HEK293 (cell line): ENCODE measurements around the gene RAVER2.

Experiments
- AEBP2 ChIP-seq: fragments of 450-650 bp; formaldehyde crosslinking; IDR thresholded peaks from 2 replicates; pipeline ENCODE4 v1.5.1; 2016; ENCODE audit warnings: missing biosample characterization, missing genetic modification characterization, borderline replicate concordance
- BCL11B ChIP-seq: fragments of 450-650 bp; formaldehyde crosslinking; IDR thresholded peaks from 2 replicates; pipeline ENCODE4 v1.5.1; 2016; ENCODE audit warnings: low read depth, missing biosample characterization, missing genetic modification characterization
- GLI2 ChIP-seq: fragments of 450-650 bp; formaldehyde crosslinking; IDR thresholded peaks from 2 replicates; pipeline ENCODE4; 2017; ENCODE audit warnings: missing biosample characterization, missing genetic modification characterization, low read depth, borderline replicate concordance
- KLF9 ChIP-seq: fragments of 450-650 bp; formaldehyde crosslinking; IDR thresholded peaks from 2 replicates; pipeline ENCODE4 v1.5.1; 2016; ENCODE audit warnings: missing biosample characterization, missing genetic modification characterization, low read depth
- OSR2 ChIP-seq: fragments of 450-650 bp; formaldehyde crosslinking; IDR thresholded peaks from 2 replicates; pipeline ENCODE4 v1.5.1; 2016; ENCODE audit warnings: missing biosample characterization, missing genetic modification characterization
- PRDM4 ChIP-seq: fragments of 450-650 bp; formaldehyde crosslinking; IDR thresholded peaks from 2 replicates; pipeline ENCODE4 v1.5.1; 2017; ENCODE audit warnings: missing biosample characterization, missing genetic modification characterization
- SALL2 ChIP-seq: fragments of 450-650 bp; formaldehyde crosslinking; IDR thresholded peaks from 2 replicates; pipeline ENCODE4 v1.5.0; 2017; ENCODE audit warnings: missing biosample characterization, mild to moderate bottlenecking, missing genetic modification characterization, borderline replicate concordance
- TCF7L2 ChIP-seq: IDR thresholded peaks from 2 replicates; pipeline ENCODE4 v1.6.1; 2011; ENCODE audit warnings: low read depth, mild to moderate bottlenecking, inconsistent platforms, low read length, moderate library complexity, borderline replicate concordance
- ZBTB21 ChIP-seq: fragments of 450-650 bp; formaldehyde crosslinking; IDR thresholded peaks from 2 replicates; pipeline ENCODE4 v1.5.1; 2017; ENCODE audit warnings: missing biosample characterization, missing genetic modification characterization
- ZBTB49 ChIP-seq: fragments of 450-650 bp; formaldehyde crosslinking; IDR thresholded peaks from 2 replicates; pipeline ENCODE4 v1.5.1; 2016; ENCODE audit warnings: missing biosample characterization, missing genetic modification characterization, low read depth
- ZBTB6 ChIP-seq: fragments of 450-650 bp; formaldehyde crosslinking; IDR thresholded peaks from 2 replicates; pipeline ENCODE4 v1.5.1; 2017; ENCODE audit warnings: missing biosample characterization, missing genetic modification characterization
- ZFP37 ChIP-seq: fragments of 450-650 bp; formaldehyde crosslinking; IDR thresholded peaks from 2 replicates; pipeline ENCODE4 v1.5.1; 2016; ENCODE audit warnings: missing biosample characterization, missing genetic modification characterization
- ZNF23 ChIP-seq: fragments of 450-650 bp; formaldehyde crosslinking; IDR thresholded peaks from 2 replicates; pipeline ENCODE4 v1.5.1; 2016; ENCODE audit warnings: missing biosample characterization, missing genetic modification characterization, borderline replicate concordance
- ZNF292 ChIP-seq: fragments of 450-650 bp; formaldehyde crosslinking; IDR thresholded peaks from 2 replicates; pipeline ENCODE4 v1.5.1; 2016; ENCODE audit warnings: low read depth, missing biosample characterization, missing genetic modification characterization, borderline replicate concordance
- ZNF302 ChIP-seq: fragments of 450-650 bp; formaldehyde crosslinking; IDR thresholded peaks from 2 replicates; pipeline ENCODE4 v1.5.1; 2016; ENCODE audit warnings: missing biosample characterization, missing genetic modification characterization, low read depth
- ZNF366 ChIP-seq: fragments of 450-650 bp; formaldehyde crosslinking; conservative IDR thresholded peaks from 2 replicates; pipeline ENCODE4 v1.5.1; 2016; ENCODE audit warnings: missing biosample characterization, missing genetic modification characterization
- ZNF394 ChIP-seq: fragments of 450-650 bp; formaldehyde crosslinking; IDR thresholded peaks from 2 replicates; pipeline ENCODE4 v1.5.1; 2016; ENCODE audit warnings: missing biosample characterization, missing genetic modification characterization, mild to moderate bottlenecking, moderate library complexity, borderline replicate concordance
- ZNF398 ChIP-seq: fragments of 450-650 bp; formaldehyde crosslinking; IDR thresholded peaks from 2 replicates; pipeline ENCODE4 v1.5.1; 2017; ENCODE audit warnings: missing biosample characterization, missing genetic modification characterization
- ZNF426 ChIP-seq: fragments of 450-650 bp; formaldehyde crosslinking; IDR thresholded peaks from 2 replicates; pipeline ENCODE4 v1.5.1; 2017; ENCODE audit warnings: missing biosample characterization, missing genetic modification characterization, mild to moderate bottlenecking, inconsistent platforms, moderate library complexity
- ZNF449 ChIP-seq: fragments of 450-650 bp; formaldehyde crosslinking; IDR thresholded peaks from 2 replicates; pipeline ENCODE4 v1.5.1; 2017; ENCODE audit warnings: missing biosample characterization, mild to moderate bottlenecking, missing genetic modification characterization, moderate library complexity
- ZNF521 ChIP-seq: fragments of 450-650 bp; formaldehyde crosslinking; IDR thresholded peaks from 2 replicates; pipeline ENCODE4 v1.5.1; 2017; ENCODE audit warnings: missing biosample characterization, mild to moderate bottlenecking, missing genetic modification characterization
- ZNF529 ChIP-seq: fragments of 450-650 bp; formaldehyde crosslinking; IDR thresholded peaks from 2 replicates; pipeline ENCODE4 v1.5.1; 2017; ENCODE audit warnings: missing genetic modification characterization, missing biosample characterization; ENCODE audit not compliant: insufficient replicate concordance
- ZNF558 ChIP-seq: fragments of 450-650 bp; formaldehyde crosslinking; IDR thresholded peaks from 2 replicates; pipeline ENCODE4 v1.5.1; 2016; ENCODE audit warnings: missing biosample characterization, missing genetic modification characterization
- ZNF629 ChIP-seq: fragments of 450-650 bp; formaldehyde crosslinking; IDR thresholded peaks from 2 replicates; pipeline ENCODE4 v1.5.1; 2017; ENCODE audit warnings: missing biosample characterization, missing genetic modification characterization
- ZNF645 ChIP-seq: fragments of 450-650 bp; formaldehyde crosslinking; IDR thresholded peaks from 2 replicates; pipeline ENCODE4; 2016; ENCODE audit warnings: missing biosample characterization, missing genetic modification characterization
- ZNF777 ChIP-seq: fragments of 450-650 bp; formaldehyde crosslinking; IDR thresholded peaks from 2 replicates; pipeline ENCODE4 v1.5.1; 2017; ENCODE audit warnings: missing biosample characterization, missing genetic modification characterization, borderline replicate concordance

RAVER2 gene

GRCh38 chr1:64823691-64824476, 79.0 kb downstream of the RAVER2 start (continued):
- TF ChIP-seq ZNF398 (tag by site-specific recombination) (no peak), ZNF23 (tag by site-specific recombination) (no peak), ZBTB6 (tag by site-specific recombination) (no peak), ZNF629 (tag by site-specific recombination) (0 out of 2 replicates have a peak, but pooled peaks have one; percentile 14), ZFP37 (tag by site-specific recombination) (no peak), TCF7L2 (no peak), ZNF302 (no peak), ZNF529 (tag by site-specific recombination) (no peak), ZNF426 (tag by site-specific recombination) (no peak), GLI2 (tag by site-specific recombination) (no peak), PRDM4 (no peak), ZNF558 (no peak), ZBTB21 (tag by site-specific recombination) (peak; percentile 30; the same call in 1 of the 2 replicates), ZNF645 (tag by site-specific recombination) (no peak), BCL11B (tag by site-specific recombination) (0 out of 2 replicates have a peak, but pooled peaks have one; percentile 11), SALL2 (tag by site-specific recombination) (no peak), ZNF777 (no peak), ZNF449 (tag by site-specific recombination) (no peak; the same call in 1 of the 2 replicates), ZNF292 (tag by site-specific recombination) (no peak), ZNF366 (tag by site-specific recombination) (peak; percentile 97), ZNF521 (tag by site-specific recombination) (no peak), OSR2 (no peak), KLF9 (tag by site-specific recombination) (no peak), AEBP2 (no peak), ZNF394 (tag by site-specific recombination) (no peak), ZBTB49 (tag by site-specific recombination) (no peak)
